B cell (primary cell): Measurements from ENCODE around the gene CLCN3. TPM values are rescaled to one million over a fixed set of nuclear protein-coding genes. Genes with fewer than 3 reads are reported as not detected.

Experiments used
- ATAC-seq: fragments of 200-7000 bp; cut with Tn5 transposase; one replicate; pipeline ENCODE4 v1.10.0; 2021; ENCODE audit warnings: low read depth, mild to moderate bottlenecking, moderate number of reproducible peaks, moderate library complexity
- CTCF ChIA-PET: fragments of 350-600 bp; sonication (Branson Sonifier 250); formaldehyde crosslinking; loops from one replicate; lab custom pipeline; 2021; ENCODE audit warnings: antibody characterized with exemption, inconsistent platforms; lab: Charles Lee
- POLR2A ChIA-PET: fragments of 350-600 bp; sonication (Branson Sonifier 250); formaldehyde crosslinking; loops from one replicate; lab custom pipeline; 2021; ENCODE audit warnings: antibody characterized with exemption; lab: Charles Lee
- DNase-seq: peaks from one replicate; pipeline ENCODE4 v3.0.0; 2013
- H2AFZ ChIP-seq: 2 replicates; pipeline ENCODE4 v1.6.1; 2012; ENCODE audit warnings: mild to moderate bottlenecking, low read depth, low read length; ENCODE audit not compliant: insufficient read depth, poor library complexity, severe bottlenecking
- H3K27ac ChIP-seq, 2 donors: 1 replicate in 1 of 2; 2 replicates in 1 of 2; pipeline ENCODE4 v1.5.1; 2012 to 2013; ENCODE audit warnings: low read length in 2 of 2, mild to moderate bottlenecking in 2 of 2, moderate library complexity in 1 of 2
- H3K27me3 ChIP-seq, 4 experiments: fragments of 200-600 bp in 1 of 4; sonication (generic) in 1 of 4; replicated peaks in 1 of 4; 1 replicate in 2 of 4; 2 replicates in 2 of 4; pipeline versions ENCODE4 v1.6.1 to v1.7.0; 2013 to 2016; ENCODE audit warnings: low read length in 3 of 4, mild to moderate bottlenecking in 2 of 4, mixed read lengths in 1 of 4, moderate library complexity in 1 of 4; ENCODE audit not compliant: insufficient read depth in 4 of 4, control insufficient read depth in 3 of 4; ENCODE audit errors: control extremely low read depth in 1 of 4
- H3K36me3 ChIP-seq, 2 experiments: replicated peaks in 1 of 2; 1 replicate in 1 of 2; 2 replicates in 1 of 2; pipeline versions ENCODE4 v1.6.1 to v1.7.1; 2013; ENCODE audit warnings: low read length in 1 of 2; ENCODE audit not compliant: insufficient read depth in 2 of 2, control insufficient read depth in 1 of 2; ENCODE audit errors: control extremely low read depth in 1 of 2, extremely low read depth in 1 of 2
- H3K4me1 ChIP-seq, 2 donors: fragments of 200-600 bp in 1 of 2; sonication (generic) in 1 of 2; 1 replicate in 1 of 2; 2 replicates in 1 of 2; pipeline versions ENCODE4 v1.5.1 to v1.6.1; 2013 to 2017; ENCODE audit warnings: low read length in 2 of 2; ENCODE audit not compliant: control insufficient read depth in 2 of 2, insufficient read depth in 2 of 2
- H3K4me2 ChIP-seq: replicated peaks from 2 replicates; pipeline ENCODE3; 2012; ENCODE audit warnings: mild to moderate bottlenecking, low read depth, low read length; ENCODE audit not compliant: poor library complexity, severe bottlenecking
- H3K4me3 ChIP-seq, 5 experiments: fragments of 200-600 bp in 1 of 5; sonication (generic) in 1 of 5; 1 replicate in 3 of 5; 2 replicates in 2 of 5; pipeline versions ENCODE4 v1.5.1 to v1.7.0; 2011 to 2016; ENCODE audit warnings: low read length in 4 of 5, mild to moderate bottlenecking in 4 of 5, low read depth in 2 of 5, control low read depth in 1 of 5, moderate library complexity in 1 of 5; ENCODE audit not compliant: insufficient read depth in 1 of 5; ENCODE audit errors: control extremely low read depth in 1 of 5, extremely low read depth in 1 of 5
- H3K79me2 ChIP-seq: fragments of 200-600 bp; sonication (generic); one replicate; pipeline ENCODE4 v1.6.0; 2016; ENCODE audit warnings: low read length; ENCODE audit not compliant: control insufficient read depth, insufficient read depth
- H3K9ac ChIP-seq: fragments of 200-600 bp; sonication (generic); 2 replicates; pipeline ENCODE4 v1.6.1; 2017; ENCODE audit warnings: mild to moderate bottlenecking, low read length, moderate library complexity
- H3K9me3 ChIP-seq, 3 donors: one replicate each; pipeline versions ENCODE4 v1.6.1 to v1.7.1; 2013; ENCODE audit warnings: low read length in 2 of 3; ENCODE audit not compliant: control insufficient read depth in 2 of 3, insufficient read depth in 1 of 3; ENCODE audit errors: control extremely low read depth in 1 of 3
- H4K20me1 ChIP-seq: 2 replicates; pipeline ENCODE4 v1.6.0; 2012; ENCODE audit warnings: mild to moderate bottlenecking, low read length; ENCODE audit not compliant: insufficient read depth, control insufficient read depth, poor library complexity, severe bottlenecking
- H3K27ac Mint-ChIP-seq: one replicate; pipeline ENCODE4 v1.8.0; 2021; ENCODE audit warnings: mixed read lengths
- H3K27me3 Mint-ChIP-seq: one replicate; pipeline ENCODE4 v1.8.0; 2021; ENCODE audit warnings: mixed read lengths
- H3K4me1 Mint-ChIP-seq: one replicate; pipeline ENCODE4 v1.8.0; 2021; ENCODE audit warnings: mixed read lengths
- H3K4me3 Mint-ChIP-seq: one replicate; pipeline ENCODE4 v1.8.0; 2021; ENCODE audit warnings: mixed read lengths
- H3K9me3 Mint-ChIP-seq: one replicate; pipeline ENCODE4 v1.8.0; 2022; ENCODE audit warnings: mixed read lengths; ENCODE audit not compliant: insufficient read depth
- CTCF ChIP-seq: fragments of 200-600 bp; IDR thresholded peaks from one replicate; pipeline ENCODE4 v1.8.0; 2022; ENCODE audit warnings: antibody characterized with exemption, mild to moderate bottlenecking
- EZH2 ChIP-seq: IDR thresholded peaks from 2 replicates; pipeline ENCODE4 v1.6.1; 2012; ENCODE audit warnings: borderline replicate concordance, low read depth, mild to moderate bottlenecking, moderate library complexity, low read length; ENCODE audit not compliant: insufficient read depth, poor library complexity, severe bottlenecking
- WGBS: methylation state at CpG from one replicate; pipeline ENCODE4 v1.1.5; 2013; ENCODE audit warnings: missing lambda C conversion rate; ENCODE audit not compliant: insufficient coverage; 5-methylcytosine and 5-hydroxymethylcytosine counted together
- intact Hi-C: fragments of 100-400 bp; cut with micrococcal nuclease; formaldehyde crosslinking; loops from one replicate; pipeline ENCODE4 v1.10.0; 2022
- polyA plus RNA-seq: library from polyadenylated mRNA; depleted of rRNA; stranded (reverse); fragments of >200 nt; gene quantifications from 2 replicates; pipeline ENCODE4 v1.2.3, GENCODE V29; 2012
- total RNA-seq, 2 donors: library from RNA; stranded (reverse); fragments of 120-200 nt in 1 of 2; gene quantifications; 1 replicate in 1 of 2; 2 replicates in 1 of 2; pipeline versions ENCODE4 v1.2.3 to v1.2.4, GENCODE V29; 2013 to 2022

Gene CLCN3
- total and polyA plus RNA-seq, 2 donors (not counting 1 experiment from before 2014, with no cell fraction given) = 5.0 to 32.7 TPM

GRCh38 chr4:169617306-169617705 is 3.1 kb upstream of the CLCN3 start:
- no peak overlapping the region for H3K4me3 Mint-ChIP-seq
- no peak for ATAC-seq

GRCh38 chr4:169618286-169618685 is 2.1 kb upstream of the CLCN3 start:
- Mint-ChIP-seq H3K4me3 (peak overlapping the region; percentile 96), H3K27ac (no peak overlapping the region), H3K27me3 (no peaks in the 10 kb centered on the region), H3K9me3 (no peaks in the 10 kb centered on the region), H3K4me1 (peaks cover 37% of the 10 kb centered on the region)
- TF ChIP-seq CTCF (no peak), EZH2 (no peak)
- H3K36me3 ChIP-seq = no peaks in the 10 kb centered on the region
- ATAC-seq = no peak
- CTCF ChIA-PET = interaction anchor here (1.2 to 1.8 kb wide), 3 partner anchors 8 to 192 kb away, joined by 3 to 8 read pairs (median 4); no protein-coding TSS in a partner anchor
- POLR2A ChIA-PET = no interaction called here
- H3K27ac ChIP-seq = no peak overlapping the region
- H2AFZ ChIP-seq = no peak overlapping the region
- H3K79me2 ChIP-seq = peaks cover 25% of the 10 kb centered on the region
- no peak overlapping the region for H3K4me2 ChIP-seq
- H4K20me1 ChIP-seq = no peaks in the 10 kb centered on the region
- H3K9me3 ChIP-seq = no peaks in the 10 kb centered on the region
- H3K9ac ChIP-seq = no peak overlapping the region
- intact Hi-C loops = loop anchor here (10.0 kb wide), 2 partner anchors 343 to 1303 kb away; partner anchors contain the start of genes DDX60 and SH3RF1
- H3K4me1 ChIP-seq = peaks cover 21 to 25% of the 10 kb centered on the region in 2 donors
- no peak overlapping the region for H3K4me3 ChIP-seq
- WGBS = 0% methylated on average over 1 of the region's 3 CpGs
- H3K27me3 ChIP-seq = no peaks in the 10 kb centered on the region
- DNase-seq = peak; percentile 21

More at GRCh38 chr4:169617306-169617705, 3.1 kb upstream of the CLCN3 start:
- H4K20me1 ChIP-seq = no peaks in the 10 kb centered on the region
- WGBS = no CpG with 5 or more reads among the region's 2 CpGs
- POLR2A ChIA-PET = no interaction called here
- H3K9ac ChIP-seq = no peak overlapping the region
- no peaks in the 10 kb centered on the region for H3K27me3 ChIP-seq
- no peaks in the 10 kb centered on the region for H3K9me3 ChIP-seq
- no peak overlapping the region for H2AFZ ChIP-seq
- CTCF ChIA-PET = no interaction called here
- no peak overlapping the region for H3K4me3 ChIP-seq
- Mint-ChIP-seq H3K4me1 (peaks cover 35% of the 10 kb centered on the region), H3K27me3 (no peaks in the 10 kb centered on the region), H3K27ac (no peak overlapping the region), H3K9me3 (no peaks in the 10 kb centered on the region)
- no peak overlapping the region for H3K27ac ChIP-seq
- H3K36me3 ChIP-seq = no peaks in the 10 kb centered on the region
- intact Hi-C loops = loop anchor here (10.0 kb wide), 2 partner anchors 343 to 1303 kb away; partner anchors contain the start of genes DDX60 and SH3RF1
- H3K79me2 ChIP-seq = peaks cover 16% of the 10 kb centered on the region
- TF ChIP-seq EZH2 = no peak
- no peak for TF ChIP-seq CTCF
- no peak overlapping the region for H3K4me2 ChIP-seq
- H3K4me1 ChIP-seq = peaks cover 23 to 25% of the 10 kb centered on the region in 2 donors
- no peak for DNase-seq
